Left renal cortex interstitium (tissue), 4 donors: ENCODE data around the gene SLC46A2. TPM values are rescaled to one million over a fixed set of nuclear protein-coding genes. Genes with fewer than 3 reads are reported as not detected.

Experiments used
- DNase-seq, 4 donors: peaks; one replicate each; pipeline ENCODE4 v3.0.0-alpha.2; 2013; ENCODE audit warnings: low read depth in 4 of 4, low spot score in 2 of 4, missing footprints in 1 of 4
- polyA plus RNA-seq, 4 donors: library from polyadenylated mRNA; unstranded; fragments of 120-200 nt; gene quantifications; one replicate each; pipeline ENCODE4 v1.2.1, GENCODE V29; 2013; ENCODE audit not compliant: insufficient read length in 4 of 4

Gene SLC46A2
- under 1 TPM; 0.10 to 0.52 (median 0.22) TPM for polyA plus RNA-seq

- no peak for DNase-seq
These were observed at the start of gene SLC46A2 for GRCh38 chr9:112890106-112891081. Gene SLC46A2 (minus strand): TSS chr9:112890876. CDS start chr9:112890681, 195 bp downstream.

- DNase-seq = no peak
These were observed 48.7 kb upstream of the SLC46A2 start for GRCh38 chr9:112939418-112939817.

GRCh38 chr9:112933696-112934095 lies 43.0 kb upstream of the SLC46A2 start:
- no peak for DNase-seq

GRCh38 chr9:112925058-112925641 lies 34.5 kb upstream of the SLC46A2 start:
- DNase-seq = no peak

GRCh38 chr9:112921549-112921948 lies 30.9 kb upstream of the SLC46A2 start:
- no peak for DNase-seq

GRCh38 chr9:112917987-112918362 lies 27.3 kb upstream of the SLC46A2 start:
- DNase-seq = no peak

- no peak for DNase-seq
These were observed 26.6 kb upstream of the SLC46A2 start for GRCh38 chr9:112917047-112917986.

- DNase-seq = no peak
These were observed 23.8 kb upstream of the SLC46A2 start for GRCh38 chr9:112914524-112914923.

- no peak for DNase-seq
These were observed 22.6 kb upstream of the SLC46A2 start for GRCh38 chr9:112913326-112913725.

- no peak for DNase-seq
These were observed 22.0 kb upstream of the SLC46A2 start for GRCh38 chr9:112912636-112913035.

- no peak for DNase-seq
These were observed 21.1 kb upstream of the SLC46A2 start for GRCh38 chr9:112911736-112912135.

- DNase-seq = no peak
These were observed 14.4 kb upstream of the SLC46A2 start for GRCh38 chr9:112905084-112905483.

GRCh38 chr9:112900901-112901300 lies 10.2 kb upstream of the SLC46A2 start:
- no peak for DNase-seq

GRCh38 chr9:112900488-112900887 lies 9.8 kb upstream of the SLC46A2 start:
- DNase-seq = no peak

GRCh38 chr9:112898872-112899311 lies 8.2 kb upstream of the SLC46A2 start:
- DNase-seq = no peak

- DNase-seq = no peak
These were observed 5.5 kb upstream of the SLC46A2 start for GRCh38 chr9:112896131-112896530.

GRCh38 chr9:112894699-112895098 lies 4.0 kb upstream of the SLC46A2 start:
- no peak for DNase-seq

GRCh38 chr9:112894041-112894440 lies 3.4 kb upstream of the SLC46A2 start:
- no peak for DNase-seq

- no peak for DNase-seq
These were observed 2.3 kb upstream of the SLC46A2 start for GRCh38 chr9:112892981-112893380.

- no peak for DNase-seq
These were observed 845 bp upstream of the SLC46A2 start for GRCh38 chr9:112891521-112891920.

- DNase-seq = no peak
These were observed 3.3 kb downstream of the SLC46A2 start for GRCh38 chr9:112887381-112887780.
